ENCODE data around the gene BBOX1.

- TF ChIP-seq EZH2 (IDR thresholded peaks at IDR 0.05; ENCODE audit: low read depth) (no peak), CTCF (conservative IDR thresholded peaks at IDR 0.05) (no peak)
These were observed 23.5 kb downstream of the BBOX1 start for GRCh38 chr11:27064086-27064485.
